Putamen (tissue), 1 donor: ENCODE data around the gene PKD2L1.
"Not testable (repeated sequence)": the region's sequence is repeated elsewhere in the genome, so short reads cannot be mapped to it uniquely, and the experiment has no call there.

Experiments used
- DNase-seq: peaks from one replicate; pipeline ENCODE4 v3.0.0-alpha.2; 2016; ENCODE audit warnings: low spot score

The PKD2L1 gene

GRCh38 chr10:100286051-100287033, 43.7 kb downstream of the PKD2L1 start, which contains the start of gene BLOC1S2:
BLOC1S2 (minus strand) TSS chr10:100286680; CDS start chr10:100286659, 21 bp downstream.
- peak; percentile 87 for DNase-seq

DNA sequence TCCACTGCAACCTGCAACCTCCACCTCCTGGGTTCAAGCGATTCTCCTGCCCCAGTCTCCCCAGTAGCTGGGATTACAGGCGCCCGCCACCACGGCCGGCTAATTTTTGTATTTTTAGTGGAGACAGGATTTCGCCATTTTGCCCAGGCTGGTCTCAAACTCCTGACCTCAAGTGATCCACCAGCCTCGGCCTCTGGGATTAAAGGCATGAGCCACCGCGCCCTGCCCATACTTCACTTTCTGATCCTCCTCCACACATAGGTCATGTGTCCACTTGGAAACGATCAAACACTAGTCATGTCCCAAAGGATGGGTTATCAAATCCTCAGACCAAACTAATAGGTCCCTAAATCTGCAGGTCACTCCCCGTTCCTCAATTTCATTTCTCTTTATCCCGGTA, 44.7 kb downstream of the PKD2L1 start:
- DNase-seq, result not testable (repeated sequence)

- DNase-seq, result no peak
Measured at GRCh38 chr10:100282907-100283306, 47.1 kb downstream of the PKD2L1 start.

- not testable (repeated sequence) for DNase-seq
Measured at GRCh38 chr10:100276971-100277370, 53.1 kb downstream of the PKD2L1 start.

DNA sequence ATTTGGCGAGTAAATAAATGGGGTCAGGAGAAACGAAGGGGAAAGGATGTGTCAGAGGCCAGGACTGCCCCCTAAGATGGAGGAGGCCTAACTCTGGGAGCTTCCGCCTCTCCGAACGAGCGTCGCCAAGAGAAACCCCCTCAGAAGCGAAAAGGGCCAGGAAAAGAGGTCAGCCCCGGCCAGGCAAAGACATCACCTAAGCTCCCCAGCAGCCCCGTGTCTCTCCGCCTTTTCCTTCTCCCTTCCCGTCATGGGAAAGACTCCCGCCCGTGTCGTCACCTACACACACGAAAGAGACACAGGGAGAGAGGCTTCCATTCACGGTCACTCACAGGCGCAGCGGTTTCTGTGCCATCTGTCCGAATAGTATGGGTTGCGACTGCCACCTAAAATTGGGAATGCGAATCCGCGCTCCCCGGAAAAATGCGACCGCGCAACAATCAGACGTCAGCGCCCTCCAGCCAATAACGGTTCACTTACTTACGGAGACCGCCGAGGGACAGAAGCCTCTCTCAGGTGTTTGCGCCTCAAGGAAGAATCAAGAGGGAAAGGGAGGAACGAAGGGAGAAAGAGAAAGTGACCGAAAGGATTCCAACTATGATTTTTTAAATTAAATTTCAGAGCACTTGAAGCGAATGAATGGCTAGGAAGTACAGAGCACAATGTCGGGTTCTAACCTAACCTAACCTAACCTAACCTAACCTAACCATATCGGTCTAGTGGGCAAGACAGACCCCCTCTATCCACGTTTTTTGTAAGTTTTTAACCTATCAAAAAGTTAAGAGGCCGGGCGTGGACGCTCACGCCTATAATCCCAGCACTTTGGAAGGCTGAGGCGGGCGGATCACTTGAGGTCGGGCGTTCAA, 62.6 kb downstream of the PKD2L1 start, which contains the start of gene CWF19L1:
TSS of gene CWF19L1 (minus strand) at position 400 of the 866 bp plus-strand sequence. CDS start at position 355, 45 bp downstream.
- peak; percentile 83 for DNase-seq

GRCh38 chr10:100265821-100266485, 64.1 kb downstream of the PKD2L1 start:
- DNase-seq, result no peak

DNA sequence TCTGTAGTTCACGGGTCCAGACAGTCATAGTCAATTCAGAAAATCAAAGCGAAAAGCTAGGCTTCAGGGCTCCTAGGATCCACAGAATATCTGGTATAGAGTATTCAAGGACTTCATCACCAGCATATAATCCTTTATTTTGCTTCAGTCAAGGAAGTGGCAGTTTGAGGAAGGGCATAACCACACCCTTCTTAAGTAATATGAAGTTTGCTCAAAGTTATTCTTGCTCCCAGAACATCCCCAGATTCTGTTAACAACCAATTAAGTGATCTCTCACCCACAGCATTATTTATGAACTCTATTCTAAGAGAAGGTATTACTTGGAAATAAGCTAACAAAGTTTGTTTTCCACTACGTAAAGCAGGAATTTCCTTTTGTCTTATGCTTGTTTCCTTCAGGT, 75.8 kb downstream of the PKD2L1 start:
- no peak for DNase-seq

- DNase-seq, result no peak
Measured at GRCh38 chr10:100253041-100253440, 77.0 kb downstream of the PKD2L1 start.

GRCh38 chr10:100248820-100249219, 81.2 kb downstream of the PKD2L1 start:
- no peak for DNase-seq

DNA sequence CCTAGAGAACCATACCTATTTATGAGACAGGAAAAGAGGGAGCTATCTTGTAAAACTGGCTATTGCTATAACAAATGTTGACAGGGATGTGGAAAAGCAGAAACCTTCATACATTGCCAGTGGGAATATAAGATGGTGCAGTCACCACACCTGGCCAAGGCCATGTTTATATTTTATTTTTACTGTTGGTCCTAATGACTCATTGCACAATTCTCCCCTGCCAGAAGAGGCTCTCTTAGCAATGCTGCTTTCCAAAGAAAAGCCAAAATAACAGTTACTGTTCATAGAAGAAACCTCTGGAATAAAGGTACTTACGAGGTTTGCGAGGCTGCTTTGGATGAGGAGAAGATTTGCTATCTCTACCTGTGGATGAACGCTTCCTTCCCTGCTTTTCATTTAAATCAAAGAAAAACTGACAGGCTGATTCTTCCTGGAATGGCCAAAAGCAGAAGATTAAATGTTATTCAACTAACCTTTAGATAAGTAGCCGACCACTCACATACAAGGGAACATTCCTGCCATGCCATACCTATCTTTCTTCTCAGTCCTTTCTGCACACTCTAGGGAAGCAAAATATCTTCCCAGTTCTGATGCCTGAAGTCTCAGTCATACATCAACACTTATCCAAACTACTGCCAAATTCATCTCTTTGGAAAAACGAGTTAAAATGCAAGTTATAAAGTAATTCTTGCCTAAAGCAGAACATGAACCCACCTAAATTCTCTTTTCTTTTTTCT, 84.4 kb downstream of the PKD2L1 start:
- DNase-seq, result no peak

GRCh38 chr10:100239851-100240250, 90.2 kb downstream of the PKD2L1 start:
- no peak for DNase-seq

GRCh38 chr10:100238429-100238828, 91.6 kb downstream of the PKD2L1 start:
- no peak for DNase-seq
